Measurements from ENCODE around the gene ZFHX3. TPM values are rescaled to one million over a fixed set of nuclear protein-coding genes. Genes with fewer than 3 reads are reported as not detected.

Gene ZFHX3
- total and polyA plus RNA-seq, 2 of the 8 experiments (the other 6 are each of a cell fraction or from before 2014, with no cell fraction given): 0.08 to 0.99 TPM

GRCh38 chr16:72896485-72897118 lies 151.3 kb downstream of the ZFHX3 start:
- Histone ChIP-seq H3K4me3 (ENCODE audit: extremely low read depth in 1 of 4, insufficient read depth in 2 of 4, low read depth in 3 of 4, low read length in 4 of 4) (no peak overlapping the region), H3K56ac (replicated peaks; ENCODE audit: insufficient read length, low read depth, low read length) (no peak overlapping the region), H3K23ac (ENCODE audit: insufficient read length) (no peak overlapping the region), H3K27ac (ENCODE audit: low read depth, low read length) (no peak overlapping the region), H2BK12ac (ENCODE audit: low read depth, low read length) (no peak overlapping the region), H2AFZ (ENCODE audit: low read length) (no peak overlapping the region), H3K4me2 (ENCODE audit: insufficient read depth in 1 of 2, low read depth in 2 of 2, low read length in 2 of 2) (no peak overlapping the region), H4K20me1 (replicated peaks in 1 of 2; ENCODE audit: control insufficient read depth in 1 of 2, insufficient read depth in 2 of 2, low read length in 2 of 2) (no peaks in the 10 kb centered on the region), H3K4me1 (replicated peaks in 1 of 4; ENCODE audit: control insufficient read depth in 3 of 4, insufficient read depth in 4 of 4, low read length in 3 of 4) (no peaks in the 10 kb centered on the region), H3K36me3 (ENCODE audit: control insufficient read depth in 2 of 4, insufficient read depth in 4 of 4, low read length in 3 of 4) (no peaks in the 10 kb centered on the region), H3K18ac (ENCODE audit: extremely low read depth, low read length) (no peak overlapping the region), H4K91ac (replicated peaks; ENCODE audit: insufficient read length, low read length) (no peak overlapping the region), H3K9ac (replicated peaks in 1 of 4; ENCODE audit: extremely low read depth in 1 of 4, low read depth in 3 of 4, low read length in 3 of 4) (no peak overlapping the region), H3K79me1 (ENCODE audit: low read depth, low read length) (no peaks in the 10 kb centered on the region), H2BK20ac (ENCODE audit: low read length) (no peak overlapping the region), H3K27me3 (replicated peaks in 1 of 4; ENCODE audit: control insufficient read depth in 3 of 4, extremely low read depth in 1 of 4, insufficient read depth in 3 of 4, low read length in 3 of 4) (no peaks in the 10 kb centered on the region; a peak in 1 of 7 replicates), H4K5ac (ENCODE audit: insufficient read length, low read depth, low read length) (no peak overlapping the region), H3K79me2 (ENCODE audit: control insufficient read depth in 1 of 2, insufficient read depth in 2 of 2, low read length in 2 of 2) (no peaks in the 10 kb centered on the region), H2BK15ac (ENCODE audit: low read length) (no peak overlapping the region), H3K14ac (ENCODE audit: insufficient read length) (no peak overlapping the region), H2BK120ac (replicated peaks; ENCODE audit: low read depth, low read length) (no peak overlapping the region), H3K23me2 (ENCODE audit: low read depth, low read length) (no peaks in the 10 kb centered on the region), H3K4ac (replicated peaks; ENCODE audit: insufficient read length, low read depth, low read length) (no peak overlapping the region), H4K8ac (ENCODE audit: extremely low read depth, insufficient read depth, low read length) (no peak overlapping the region; the same call in 1 of the 2 replicates), H2BK5ac (ENCODE audit: low read depth, low read length) (no peak overlapping the region), H3K9me3 (ENCODE audit: insufficient read depth in 2 of 2, low read depth in 1 of 2, low read length in 1 of 2) (no peaks in the 10 kb centered on the region), H2AK5ac (ENCODE audit: low read depth, low read length) (no peak overlapping the region)
- ChIA-PET POLR2A (ENCODE audit: partially characterized antibody) (no interaction called here), CTCF (ENCODE audit: partially characterized antibody) (no interaction called here)
- whole genome bisulfite sequencing, 2 experiments (ENCODE audit: extremely low coverage in 1 of 2, insufficient coverage in 1 of 2, insufficient read length in 1 of 2, insufficient replicate concordance in 2 of 2, low coverage in 1 of 2, low lambda C conversion rate in 2 of 2, missing lambda C conversion rate in 1 of 2): 91% methylated on average over 11 of the region's 12 CpGs; no CpG with 5 or more reads in 1 of the 2 experiments
- DNase-seq (ENCODE audit: low read depth in 1 of 2, low spot score in 2 of 2) (no peak), FAIRE-seq (no peak)
- no peak for TF ChIP-seq RAD21 (IDR thresholded peaks at IDR 0.05 in 1 of 2, conservative IDR thresholded peaks at IDR 0.05 in 1 of 2; ENCODE audit: low read depth in 2 of 2, low read length in 2 of 2)
- no peak for TF ChIP-seq POLR2A (IDR thresholded peaks at IDR 0.05; ENCODE audit: control extremely low read depth in 1 of 2, low read depth in 2 of 2, low read length in 2 of 2)
- TF ChIP-seq EZH2 (IDR thresholded peaks at IDR 0.05; ENCODE audit: low read depth, low read length, severe bottlenecking): no peak
- no peak for TF ChIP-seq E2F6 (IDR thresholded peaks at IDR 0.05)
- TF ChIP-seq KDM5A (IDR thresholded peaks at IDR 0.05; ENCODE audit: low read length): no peak
- no peak for TF ChIP-seq RBBP5 (IDR thresholded peaks at IDR 0.05; ENCODE audit: borderline replicate concordance, low read depth, low read length)
